ENCODE measurements around the gene OTOA.
"Not testable (repeated sequence)": the region's sequence is repeated elsewhere in the genome, so short reads cannot be mapped to it uniquely, and the experiment has no call there.

OTOA gene

DNA sequence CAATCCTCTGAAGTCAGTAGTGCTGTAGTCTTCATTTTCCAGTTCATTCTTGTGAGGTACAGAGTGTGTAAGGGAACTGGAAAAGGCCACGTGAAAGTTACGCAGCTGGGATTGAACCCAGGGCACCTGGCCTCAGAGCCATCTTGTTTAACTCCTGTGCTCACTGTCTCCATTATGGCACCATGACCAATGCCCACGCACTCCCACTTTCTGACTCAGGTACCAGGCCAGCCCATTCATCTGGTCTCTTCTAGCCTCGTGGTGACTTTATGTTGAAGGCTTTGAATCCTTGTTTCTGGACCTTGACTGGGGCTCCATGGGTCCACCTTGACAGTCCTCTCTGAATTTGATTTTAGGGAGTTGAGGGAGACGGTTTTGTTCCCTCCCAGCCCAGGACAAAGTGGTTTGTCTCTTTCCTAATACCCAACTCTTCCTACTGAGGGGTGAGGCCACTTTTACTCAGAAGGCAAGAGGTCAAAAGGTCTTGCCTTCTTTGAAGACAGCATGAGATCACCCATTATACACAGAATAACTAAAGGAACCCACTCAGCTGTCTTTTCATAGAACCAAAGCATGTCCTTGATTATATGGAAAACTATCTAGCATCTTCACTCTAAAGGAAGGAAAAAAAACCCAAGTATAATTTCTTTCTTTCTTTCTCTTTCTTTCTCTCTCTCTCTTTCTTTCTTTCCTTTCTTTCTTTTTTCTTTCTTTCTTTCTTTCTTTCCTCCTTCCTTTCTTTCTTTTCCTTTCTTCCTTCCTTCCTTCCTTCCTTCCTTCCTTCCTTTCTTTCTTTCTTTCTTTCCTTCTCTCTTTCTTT is 50.0 kb downstream of the OTOA start:
- in situ Hi-C loops (cut with MboI; ENCODE audit: low sequenced_read_pairs), result loop anchor here (25.0 kb wide), 1 partner anchor 126 kb away; the partner anchor contains the start of gene METTL9

DNA sequence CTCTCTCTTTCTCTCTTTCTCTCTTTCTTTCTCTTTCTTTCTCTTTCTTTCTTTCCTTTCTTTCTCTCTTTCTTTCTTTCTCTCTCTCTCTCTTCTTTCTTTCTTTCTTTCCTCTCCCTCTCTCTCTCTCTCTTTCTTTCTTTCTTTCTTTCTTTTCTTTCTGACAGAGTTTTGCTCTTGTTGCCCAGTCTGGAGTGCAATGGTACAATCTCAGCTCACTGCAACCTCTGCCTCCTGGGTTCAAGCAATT is 50.5 kb downstream of the OTOA start:
- in situ Hi-C loops (cut with MboI; ENCODE audit: low sequenced_read_pairs), result loop anchor here (25.0 kb wide), 1 partner anchor 127 kb away; the partner anchor contains the start of gene METTL9

GRCh38 chr16:21717608-21718007 is 53.8 kb downstream of the OTOA start:
- in situ Hi-C loops (cut with MboI; ENCODE audit: low sequenced_read_pairs), result loop anchor here (25.0 kb wide), 1 partner anchor 130 kb away; the partner anchor contains the start of gene METTL9

DNA sequence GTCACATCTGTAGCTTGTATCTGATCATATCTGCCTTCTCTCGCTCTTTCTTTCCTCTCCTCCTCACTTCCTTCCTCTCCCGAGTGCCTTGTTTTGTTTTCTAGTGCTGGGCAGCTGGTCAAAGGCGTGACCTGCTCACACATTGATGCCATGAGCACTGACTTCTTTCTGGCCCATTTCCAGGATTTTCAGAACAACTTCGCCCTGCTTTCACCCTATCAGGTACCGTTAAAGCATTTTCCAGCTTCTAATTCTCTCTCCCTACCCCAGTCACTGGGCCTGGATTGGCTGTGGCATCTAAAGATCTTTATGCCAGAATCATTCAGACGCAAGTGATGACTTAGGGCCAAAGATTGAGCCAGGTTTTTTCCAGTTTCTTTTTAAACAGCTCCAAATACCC is 55.5 kb downstream of the OTOA start:
- in situ Hi-C loops (cut with MboI; ENCODE audit: low sequenced_read_pairs), result loop anchor here (25.0 kb wide), 1 partner anchor 132 kb away; the partner anchor contains the start of gene METTL9

GRCh38 chr16:21720533-21720932 is 56.8 kb downstream of the OTOA start:
- in situ Hi-C loops (cut with MboI; ENCODE audit: low sequenced_read_pairs), result loop anchor here (25.0 kb wide), 1 partner anchor 133 kb away; the partner anchor contains the start of gene METTL9

DNA sequence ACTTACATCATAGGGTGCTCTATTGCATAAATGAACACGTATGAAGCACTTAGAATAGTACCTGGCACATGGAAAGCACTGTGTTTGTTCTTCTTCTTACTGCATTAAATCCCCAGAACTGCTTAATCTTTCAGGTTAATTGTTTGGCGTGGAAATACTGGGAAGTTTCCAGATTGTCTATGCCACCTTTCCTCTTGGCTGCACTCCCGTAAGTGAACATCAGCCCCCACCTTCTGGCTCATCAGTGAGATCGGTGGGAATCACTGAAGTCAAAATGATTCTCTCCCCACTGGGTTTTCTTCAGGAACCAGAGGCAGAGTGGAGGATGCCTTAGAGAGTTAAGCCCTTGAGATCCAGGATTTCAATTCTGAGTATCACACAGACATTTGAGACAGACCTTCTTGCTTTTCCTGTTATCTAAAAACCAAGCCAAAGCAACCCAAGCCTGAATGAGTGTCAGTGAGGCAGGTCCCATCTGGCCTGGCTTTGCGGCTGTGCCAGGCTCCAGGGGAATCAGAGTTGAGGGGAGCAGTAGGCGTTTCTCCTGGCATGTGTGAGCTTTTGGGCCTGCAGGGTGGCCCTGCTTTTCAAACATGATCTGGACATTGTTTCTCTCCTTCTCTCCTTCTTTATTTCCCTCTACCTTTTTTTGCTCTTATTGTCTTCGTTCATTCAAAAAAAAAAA is 59.1 kb downstream of the OTOA start:
- in situ Hi-C loops (cut with MboI; ENCODE audit: low sequenced_read_pairs), result loop anchor here (25.0 kb wide), 1 partner anchor 136 kb away; the partner anchor contains the start of gene METTL9

- in situ Hi-C loops (cut with MboI; ENCODE audit: low sequenced_read_pairs), result loop anchor here (25.0 kb wide), 1 partner anchor 136 kb away; the partner anchor contains the start of gene METTL9
These were observed 59.8 kb downstream of the OTOA start for GRCh38 chr16:21723532-21723931.

- in situ Hi-C loops (cut with MboI; ENCODE audit: low sequenced_read_pairs), result no loop called here
These were observed 63.6 kb downstream of the OTOA start for GRCh38 chr16:21727344-21727743.

GRCh38 chr16:21731233-21731632 is 67.5 kb downstream of the OTOA start:
- in situ Hi-C loops (cut with MboI; ENCODE audit: low sequenced_read_pairs), result not testable (repeated sequence)

- in situ Hi-C loops (cut with MboI; ENCODE audit: low sequenced_read_pairs), result not testable (repeated sequence)
These were observed 76.9 kb downstream of the OTOA start for GRCh38 chr16:21740637-21741036.

GRCh38 chr16:21756192-21757079 is 92.7 kb downstream of the OTOA start:
- in situ Hi-C loops (cut with MboI; ENCODE audit: low sequenced_read_pairs), result not testable (repeated sequence)

DNA sequence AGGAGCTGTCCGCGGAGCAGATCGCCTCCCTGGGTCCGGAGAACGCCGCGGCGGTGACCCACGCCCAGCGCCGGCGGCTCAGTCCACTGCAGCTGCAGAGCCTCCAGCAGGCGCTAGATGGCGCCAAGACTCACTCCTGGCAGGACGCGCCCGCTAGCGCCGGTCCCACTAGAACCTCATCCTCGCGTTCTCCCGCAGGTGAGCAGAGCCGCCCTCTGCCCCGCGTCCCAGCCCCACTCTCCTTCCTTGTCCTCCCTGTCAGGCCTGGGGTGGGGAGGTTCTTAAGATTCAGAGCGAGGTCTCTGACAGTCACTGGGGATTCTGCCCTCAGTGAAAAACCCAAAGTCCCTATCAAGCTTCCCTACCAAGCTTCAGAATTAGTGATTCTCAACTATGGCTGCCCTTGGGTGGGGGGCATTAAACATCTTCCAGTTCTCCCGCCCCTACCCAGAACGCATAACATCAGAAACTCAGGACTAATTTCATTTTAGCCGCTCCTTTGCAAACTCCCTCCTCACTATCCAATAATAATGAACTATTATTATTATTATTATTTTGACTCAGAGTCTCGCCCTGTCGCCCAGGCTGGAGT is 93.4 kb downstream of the OTOA start:
- in situ Hi-C loops (cut with MboI; ENCODE audit: low sequenced_read_pairs), result not testable (repeated sequence)

DNA sequence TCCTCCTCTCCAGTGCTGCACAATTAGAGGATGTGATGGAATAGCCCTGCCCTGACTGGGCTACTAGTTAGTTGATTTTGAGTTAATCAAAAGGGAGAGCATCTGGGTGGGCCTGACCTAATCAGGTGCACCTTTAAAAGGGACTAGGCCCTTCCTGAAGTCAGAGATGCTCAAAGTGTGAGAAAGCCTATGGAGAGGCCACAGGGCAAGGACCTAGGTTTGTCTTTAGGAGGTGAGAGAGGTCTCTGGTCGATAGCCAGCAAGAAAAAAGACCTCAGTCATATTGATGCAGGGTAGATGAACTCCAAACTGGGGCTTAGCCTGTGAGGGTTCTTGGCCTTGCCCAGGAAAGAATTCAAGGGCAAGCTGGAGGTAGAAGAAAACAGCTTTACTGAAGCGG is 104.5 kb downstream of the OTOA start:
- in situ Hi-C loops (cut with MboI; ENCODE audit: low sequenced_read_pairs), result not testable (repeated sequence)

- in situ Hi-C loops (cut with MboI; ENCODE audit: low sequenced_read_pairs), result not testable (repeated sequence)
These were observed 105.0 kb downstream of the OTOA start for GRCh38 chr16:21768810-21769209.

DNA sequence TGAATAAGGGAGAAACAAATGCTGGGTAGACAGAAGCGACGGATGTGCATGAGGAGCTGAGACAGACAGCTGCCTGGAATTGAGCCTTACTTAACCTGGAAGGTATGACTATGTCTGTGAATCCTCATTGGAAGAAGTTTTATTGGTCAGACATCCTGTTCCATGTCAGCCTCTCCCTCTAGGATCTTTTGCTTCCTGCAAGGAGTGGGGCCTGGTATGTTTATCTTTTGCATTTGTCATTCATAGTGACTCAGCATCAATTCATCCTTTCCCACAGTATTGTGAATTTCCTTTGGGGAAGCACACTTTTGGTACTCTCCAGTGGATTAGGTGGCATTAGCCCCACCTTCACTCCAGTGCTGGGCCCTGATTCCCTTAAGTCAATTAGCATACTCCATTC is 105.5 kb downstream of the OTOA start:
- in situ Hi-C loops (cut with MboI; ENCODE audit: low sequenced_read_pairs), result not testable (repeated sequence)

DNA sequence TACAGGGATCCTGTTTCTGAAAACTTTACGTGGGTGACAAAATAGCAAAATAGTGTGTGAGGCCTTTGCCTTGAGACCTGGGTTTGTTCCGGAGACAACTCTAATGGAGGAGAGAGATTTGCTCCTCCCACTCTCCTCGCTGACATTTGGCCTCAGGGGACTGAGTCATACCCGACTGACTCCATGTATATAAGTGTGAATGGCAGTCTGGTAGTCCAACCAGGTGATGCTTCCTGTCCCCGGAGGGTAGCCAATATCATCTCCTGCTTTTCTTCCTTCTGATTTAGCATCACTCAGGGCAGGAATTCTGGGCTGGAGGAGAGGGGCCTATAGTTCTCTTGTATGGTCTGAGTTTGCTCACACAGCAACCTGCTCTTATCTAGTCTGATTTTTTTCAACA is 106.8 kb downstream of the OTOA start:
- in situ Hi-C loops (cut with MboI; ENCODE audit: low sequenced_read_pairs), result not testable (repeated sequence)

GRCh38 chr16:21772547-21773206 is 108.9 kb downstream of the OTOA start:
- in situ Hi-C loops (cut with MboI; ENCODE audit: low sequenced_read_pairs), result not testable (repeated sequence)

- in situ Hi-C loops (cut with MboI; ENCODE audit: low sequenced_read_pairs), result not testable (repeated sequence)
These were observed 109.4 kb downstream of the OTOA start for GRCh38 chr16:21773207-21773553.

GRCh38 chr16:21780525-21780924 is 116.8 kb downstream of the OTOA start:
- in situ Hi-C loops (cut with MboI; ENCODE audit: low sequenced_read_pairs), result not testable (repeated sequence)

DNA sequence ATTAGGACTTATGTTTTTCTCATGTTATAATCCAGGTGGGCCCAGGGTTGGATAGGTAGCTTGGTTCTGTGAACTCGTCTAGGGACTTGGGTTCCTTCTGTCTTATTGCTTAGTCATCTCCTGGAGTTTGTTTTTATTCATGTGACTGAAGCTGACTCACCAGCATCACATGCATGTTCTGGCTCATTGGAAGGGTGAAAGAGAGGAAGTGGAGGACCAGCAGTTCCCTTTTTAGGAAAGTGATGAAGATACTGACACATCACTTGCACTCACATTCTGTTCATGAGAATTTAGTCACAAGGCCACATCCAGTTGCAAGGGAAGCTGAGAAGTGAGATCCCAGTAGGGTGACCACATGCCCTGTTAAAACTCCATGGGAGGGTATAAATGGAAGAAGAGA is 126.7 kb downstream of the OTOA start:
- in situ Hi-C loops (cut with MboI; ENCODE audit: low sequenced_read_pairs), result not testable (repeated sequence)

Measured in HL-60/S4 treated with phorbol 12-myristate 13-acetate at 8.2 ng/mL for 4 days and 3 days (cell line).